Stimulated activated CD8-positive, alpha-beta memory T cell treated with anti-CD3 and anti-CD28 coated beads, Interleukin-15, amount 100 ng/mL, for 4 hours (primary cell): ENCODE data around the gene GABRB2.

ENCODE experiments used
- DNase-seq, 2 donors: peaks; one replicate each; pipeline ENCODE4 v3.0.0-alpha.2; 2020; ENCODE audit warnings: low read depth in 2 of 2

GABRB2 gene

DNA sequence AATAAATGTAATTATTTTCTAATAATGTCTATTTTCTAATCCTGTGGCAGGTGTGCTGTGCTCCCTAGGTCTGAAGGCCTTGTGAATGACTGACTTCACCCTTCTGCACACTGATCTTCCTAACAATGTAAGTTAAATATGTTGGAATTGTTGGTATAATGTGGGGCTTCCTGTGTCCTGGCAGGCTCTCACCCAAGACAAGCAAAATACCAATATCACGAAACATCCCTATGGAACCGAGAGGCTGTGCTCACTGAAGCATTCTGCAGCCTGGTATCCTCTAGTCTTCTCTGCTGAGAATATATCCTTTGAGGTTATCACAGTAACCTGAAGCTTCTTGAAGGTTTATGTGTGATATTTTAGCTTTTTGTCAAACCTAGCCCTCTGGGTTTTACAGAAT, 159.4 kb downstream of the GABRB2 start:
- no peak for DNase-seq

DNA sequence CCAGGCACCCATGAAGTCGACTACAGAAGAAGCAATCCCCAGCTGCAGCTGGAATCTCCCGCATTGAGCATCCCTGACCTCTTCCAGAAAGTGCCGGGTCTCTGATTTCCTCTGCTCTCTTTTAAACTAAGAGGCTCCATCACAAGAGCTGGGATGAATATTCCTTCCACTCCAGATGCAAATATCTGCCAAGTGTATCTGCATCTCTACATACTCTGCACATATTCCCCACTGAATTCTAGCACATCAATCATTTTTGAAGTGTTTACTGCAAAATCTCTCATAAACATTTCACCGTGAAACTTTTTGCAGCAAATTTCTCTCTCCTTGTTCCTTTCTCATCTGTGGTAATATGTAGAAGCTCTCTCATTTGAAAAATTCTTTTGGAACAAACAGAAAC, 161.5 kb downstream of the GABRB2 start:
- DNase-seq, result no peak

DNA sequence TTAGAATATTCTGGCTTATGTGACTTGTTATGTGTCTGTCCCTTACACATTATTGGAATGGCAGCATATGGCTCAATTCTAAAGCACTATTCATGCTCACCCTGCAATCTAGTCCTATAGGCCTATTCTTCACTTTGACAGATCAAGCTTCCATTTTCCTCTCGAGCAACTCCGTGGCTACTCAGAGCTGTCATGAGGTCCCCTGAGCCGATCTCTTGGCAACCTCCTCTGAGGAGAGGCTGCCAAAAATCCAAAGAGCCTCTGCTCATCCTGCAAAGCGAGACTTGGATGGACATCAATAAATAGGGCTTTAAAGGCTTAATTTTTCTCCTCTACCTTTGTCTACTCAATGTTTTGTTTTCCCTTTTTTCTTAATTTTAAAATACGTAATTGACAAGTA, 163.8 kb downstream of the GABRB2 start:
- no peak for DNase-seq

DNA sequence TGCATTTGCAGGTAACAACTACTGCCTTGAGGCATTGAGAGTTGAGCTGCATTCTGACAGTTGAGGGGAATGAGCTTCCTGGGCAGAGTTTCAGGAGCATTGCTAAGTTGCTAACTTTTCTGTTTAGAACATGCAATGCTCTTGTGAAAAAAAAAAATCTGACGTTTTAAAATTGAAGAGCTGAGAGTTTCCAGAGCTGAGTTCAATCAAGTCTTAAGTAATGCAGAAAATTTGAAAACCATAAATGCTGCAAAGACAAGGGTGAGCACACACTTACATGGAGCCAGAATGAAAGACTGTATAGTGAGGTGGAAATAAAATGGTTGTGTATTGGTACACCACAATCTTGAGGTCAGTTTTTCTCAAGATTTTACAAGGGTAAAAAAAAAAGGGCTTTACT, 166.0 kb downstream of the GABRB2 start:
- no peak for DNase-seq

DNA sequence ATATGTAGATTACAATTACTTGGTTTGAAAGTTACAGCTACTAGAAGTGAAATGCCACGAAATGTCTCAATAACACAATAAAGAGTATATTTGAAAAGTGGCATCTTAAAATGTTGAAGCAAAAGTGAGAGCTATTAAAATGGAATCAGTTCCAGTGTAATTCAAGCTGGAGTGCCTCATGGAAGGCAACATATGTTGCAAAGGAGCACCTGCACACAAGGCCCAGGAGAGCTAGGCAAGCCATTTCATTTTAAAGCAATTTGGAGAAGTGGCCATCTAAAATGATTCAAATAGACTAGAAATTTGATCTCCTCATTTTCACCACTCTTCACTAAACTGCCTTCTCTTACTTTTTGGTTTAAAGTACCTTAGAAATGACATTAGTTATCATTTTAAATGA, 167.8 kb downstream of the GABRB2 start:
- DNase-seq, result no peak

- DNase-seq, result no peak
Measured at GRCh38 chr5:161376034-161376433, 170.5 kb downstream of the GABRB2 start.

DNA sequence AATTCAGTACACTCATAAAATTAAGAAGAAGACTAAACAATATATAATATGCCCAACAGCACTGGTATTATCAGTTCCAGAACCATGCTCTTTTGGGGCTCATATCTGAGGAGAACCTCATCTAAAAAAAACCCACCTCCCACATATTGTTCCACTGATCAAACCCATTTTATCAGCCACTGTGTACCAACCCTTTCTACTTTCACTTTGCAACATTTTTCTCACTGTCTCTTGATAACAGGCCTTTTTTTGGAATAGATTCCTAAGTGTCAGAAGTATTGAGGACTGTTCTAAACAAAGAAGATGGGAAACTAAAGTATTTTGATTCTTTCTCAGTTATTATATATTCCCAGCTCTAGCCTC, 173.2 kb downstream of the GABRB2 start:
- DNase-seq, result no peak

GRCh38 chr5:161372682-161373344, 173.7 kb downstream of the GABRB2 start:
- no peak for DNase-seq

GRCh38 chr5:161369022-161369421, 177.5 kb downstream of the GABRB2 start:
- DNase-seq, result no peak

- no peak for DNase-seq
Measured at GRCh38 chr5:161358446-161358845, 188.1 kb downstream of the GABRB2 start.

DNA sequence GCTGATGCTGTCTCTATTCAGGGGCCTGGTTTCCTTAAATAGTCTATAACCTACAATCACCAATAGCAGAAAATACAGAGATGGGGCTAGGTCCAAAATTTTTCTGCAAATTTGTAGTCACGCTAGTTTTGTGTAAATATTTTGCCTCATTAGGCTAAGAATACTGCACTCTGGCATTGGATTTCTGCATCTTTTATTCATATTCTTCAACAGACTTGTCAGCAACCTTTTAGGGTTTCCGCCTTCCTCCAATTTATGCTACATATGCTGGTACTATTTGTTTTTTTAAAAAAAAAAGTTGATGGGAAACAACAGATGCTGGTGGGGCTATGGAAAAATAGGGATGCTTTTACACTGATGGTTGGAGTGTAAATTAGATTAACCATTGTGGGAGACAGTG, 202.3 kb downstream of the GABRB2 start:
- no peak for DNase-seq

DNA sequence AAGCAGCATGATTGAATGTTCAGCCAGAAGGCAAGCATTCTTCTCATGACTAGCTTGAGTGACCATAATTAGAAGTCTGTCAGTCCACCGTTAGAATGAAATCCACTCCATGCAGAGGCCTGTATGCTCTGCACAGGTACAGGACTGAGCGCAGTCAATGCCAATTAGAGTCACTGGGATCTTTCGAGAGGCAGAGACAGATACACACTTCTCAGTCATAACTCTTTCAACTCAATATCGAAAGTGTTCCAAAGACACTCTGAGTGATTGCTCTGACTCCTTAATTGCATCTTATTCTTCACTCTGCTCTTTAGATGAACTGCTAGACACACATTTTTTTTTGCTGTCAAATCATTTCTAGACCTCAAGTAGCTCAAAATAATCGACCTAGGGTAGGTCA, 203.6 kb downstream of the GABRB2 start:
- DNase-seq, result no peak

DNA sequence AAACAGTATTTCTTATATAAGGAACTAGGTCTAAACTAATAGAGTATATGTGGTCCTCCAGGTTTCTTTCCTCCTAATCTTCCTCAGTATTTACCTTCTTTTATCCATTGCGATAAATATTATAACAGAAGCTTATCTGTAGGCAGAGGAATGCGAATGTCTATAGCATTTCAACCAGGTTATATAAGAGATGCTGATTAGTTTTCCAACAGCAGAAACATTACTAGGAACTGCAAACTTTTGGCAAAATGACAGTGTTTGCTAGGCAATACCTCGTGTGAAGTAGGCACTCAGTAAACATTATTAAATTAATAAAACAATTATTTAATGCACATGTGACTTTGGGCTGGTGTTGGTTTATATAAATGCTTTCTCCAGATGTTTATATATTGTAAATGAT, 206.5 kb downstream of the GABRB2 start:
- no peak for DNase-seq

- DNase-seq, result no peak
Measured at GRCh38 chr5:161333194-161333880, 213.2 kb downstream of the GABRB2 start.

- DNase-seq, result no peak
Measured at GRCh38 chr5:161332343-161332742, 214.2 kb downstream of the GABRB2 start.

DNA sequence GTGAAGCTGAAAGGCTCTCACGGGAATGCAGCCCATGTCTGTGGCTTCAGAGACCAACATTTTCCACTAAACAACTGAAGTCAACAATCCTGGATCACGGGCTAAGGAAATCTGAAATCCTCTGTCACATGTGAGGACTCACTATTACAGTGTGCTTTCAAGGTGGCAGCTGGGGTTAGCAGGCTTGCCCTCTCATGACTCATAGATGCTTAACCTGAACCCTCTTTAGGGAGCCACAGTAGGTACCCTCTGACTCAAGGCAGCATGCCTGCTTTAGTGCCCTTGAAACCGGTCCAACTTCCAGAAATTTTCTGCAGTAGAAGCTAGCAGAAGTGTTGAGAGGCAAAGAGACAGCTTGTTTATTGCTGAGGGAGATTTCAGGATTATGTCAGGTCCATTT, 232.5 kb downstream of the GABRB2 start:
- no peak for DNase-seq

- DNase-seq, result no peak
Measured at GRCh38 chr5:161312882-161313281, 233.6 kb downstream of the GABRB2 start.

DNA sequence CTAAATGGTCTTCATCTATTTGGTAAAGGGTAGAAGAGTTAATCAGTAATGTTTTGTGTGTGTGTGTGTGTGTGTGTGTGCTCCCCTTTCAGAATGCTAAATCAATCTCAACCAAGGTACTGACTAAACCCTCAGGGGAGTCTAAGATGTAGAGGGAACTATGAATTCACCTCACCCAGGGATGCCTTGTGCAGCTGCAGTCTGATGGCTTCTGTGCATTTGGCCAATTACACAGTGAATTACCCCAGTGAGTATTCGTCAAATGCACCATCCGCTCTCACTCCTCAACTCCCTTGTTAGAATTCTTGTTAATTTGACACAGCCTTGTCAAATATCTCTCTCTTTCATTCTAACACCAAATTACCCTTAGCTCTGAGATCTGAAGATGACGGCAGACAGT, 234.6 kb downstream of the GABRB2 start:
- DNase-seq, result no peak

DNA sequence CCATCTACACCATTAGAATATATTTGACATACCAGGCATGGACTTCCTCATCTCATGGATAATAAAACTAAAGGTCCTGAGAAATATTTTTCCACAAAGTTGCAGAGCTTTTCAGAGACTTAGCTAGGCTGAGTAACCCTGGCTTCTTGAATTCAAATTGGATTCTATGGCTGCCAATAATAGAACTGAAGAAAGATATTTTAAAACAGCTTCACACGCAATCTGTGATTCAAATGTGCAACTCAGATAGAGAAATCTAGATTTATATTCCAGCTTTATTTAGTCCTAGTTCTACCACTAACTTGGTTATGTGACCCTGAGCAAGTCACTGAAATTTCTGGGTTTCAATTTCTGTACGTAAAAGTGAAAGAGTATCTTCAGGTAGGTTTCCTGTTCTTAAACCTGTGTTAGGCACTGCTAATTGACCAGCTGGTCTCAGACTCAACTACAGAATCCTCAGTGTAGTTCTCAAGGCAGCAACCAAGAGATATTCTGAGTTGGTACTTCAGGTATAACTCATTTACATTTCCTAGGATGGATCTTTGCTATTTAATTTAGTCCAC, 235.3 kb downstream of the GABRB2 start:
- no peak for DNase-seq

- DNase-seq, result no peak
Measured at GRCh38 chr5:161306351-161306995, 240.1 kb downstream of the GABRB2 start.

- no peak for DNase-seq
Measured at GRCh38 chr5:161305601-161306000, 240.9 kb downstream of the GABRB2 start.

DNA sequence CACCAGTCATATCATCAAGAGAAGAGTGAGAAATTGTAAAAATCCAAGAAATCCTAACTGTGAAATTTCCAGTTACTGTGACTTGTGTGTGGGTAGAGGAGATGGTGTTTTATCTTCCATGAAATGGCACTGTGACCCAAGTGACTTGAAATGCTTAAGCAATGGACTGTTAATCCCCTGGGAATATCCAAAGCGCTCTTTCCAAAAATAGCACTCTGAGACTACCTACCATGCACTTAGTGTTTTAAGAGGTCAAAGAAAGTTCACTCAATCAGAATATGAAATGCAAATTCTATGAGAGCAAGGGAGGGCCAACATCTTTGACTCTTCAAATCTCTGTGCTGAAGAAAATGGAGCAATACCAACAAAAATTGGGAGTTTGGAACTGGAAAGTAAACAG, 244.0 kb downstream of the GABRB2 start:
- DNase-seq, result no peak

- DNase-seq, result no peak
Measured at GRCh38 chr5:161301586-161301985, 244.9 kb downstream of the GABRB2 start.
